Measurements from ENCODE around the gene VPS26C.

GRCh38 chr21:37294679-37295078, 27.5 kb upstream of the VPS26C start:
- TF ChIP-seq CTCF (IDR thresholded peaks at IDR 0.05) = no peak
- TF ChIP-seq POLR2A (IDR thresholded peaks at IDR 0.05) = no peak
- TF ChIP-seq POLR2AphosphoS5 (IDR thresholded peaks at IDR 0.05) = no peak
